Left ventricle myocardium superior (tissue), 1 donor: ENCODE data around the gene STMN3. TPM values are rescaled to one million over a fixed set of nuclear protein-coding genes. Genes with fewer than 3 reads are reported as not detected.

Source experiments
- ATAC-seq: fragments of 200-7000 bp; cut with Tn5 transposase; one replicate; pipeline ENCODE4 v1.9.1; 2020; ENCODE audit warnings: mild to moderate bottlenecking, moderate library complexity
- DNase-seq: peaks from one replicate; pipeline ENCODE4 v3.0.0-alpha.2; 2020
- intact Hi-C: fragments of 100-400 bp; cut with micrococcal nuclease; formaldehyde crosslinking; loops from one replicate; pipeline ENCODE4 v1.11.0; 2022
- long read RNA-seq: library from polyadenylated mRNA; unstranded; transcript quantifications from one replicate; pipeline ENCODE4 v2.0.0, GENCODE V29; 2021
- total RNA-seq: library from RNA; stranded (reverse); fragmentation: NEBNext Ultra II Directional; extraction: Animal tissue kit (Norgen Biotek cat#: 25700); gene quantifications from one replicate; pipeline ENCODE4 v1.2.1, GENCODE V29; 2021
- donor health status: DM: no; HTN: yes; CAD: no; lungs with severe emphysema.

STMN3 gene
- total RNA-seq: 5.5 TPM
- long read RNA-seq, transcript STMN3-201 (5 exons, 2,255 nt): major isoform, 7 of 11 reads
- long read RNA-seq, partial matches to known transcripts: 1 of 11 reads
- long read RNA-seq, other reads (novel, unspliced or antisense): 3 of 11 reads

GRCh38 chr20:63653041-63653973, at the start of gene STMN3:
STMN3 (minus strand) TSS chr20:63653424; CDS start chr20:63653345, 79 bp downstream.
- ATAC-seq (peak; percentile 77), DNase-seq (peak; percentile 92)
- intact Hi-C loops: no loop called here

- DNase-seq: peak; percentile 6
- intact Hi-C loops: no loop called here
Measured at GRCh38 chr20:63702036-63702665, 48.9 kb upstream of the STMN3 start.

GRCh38 chr20:63701329-63702035, 48.3 kb upstream of the STMN3 start:
- intact Hi-C loops: no loop called here
- DNase-seq: peak; percentile 29
- no peak for ATAC-seq

More at GRCh38 chr20:63702036-63702665, 48.9 kb upstream of the STMN3 start:
- ATAC-seq: no peak

GRCh38 chr20:63701051-63701328, 47.8 kb upstream of the STMN3 start:
- intact Hi-C loops: no loop called here
- DNase-seq: peak; percentile 10
- no peak for ATAC-seq

- ATAC-seq (no peak), DNase-seq (no peak)
- intact Hi-C loops: no loop called here
Measured at GRCh38 chr20:63700199-63701050, 47.2 kb upstream of the STMN3 start.

GRCh38 chr20:63699466-63700198, 46.4 kb upstream of the STMN3 start:
- ATAC-seq (no peak), DNase-seq (peak; percentile 34)
- intact Hi-C loops: no loop called here

GRCh38 chr20:63698739-63699465, 45.7 kb upstream of the STMN3 start:
- DNase-seq (peak; percentile 60), ATAC-seq (peak; percentile 3)
- intact Hi-C loops: no loop called here

GRCh38 chr20:63697868-63698545, 44.8 kb upstream of the STMN3 start:
- ATAC-seq (no peak), DNase-seq (peak; percentile 29)
- intact Hi-C loops: no loop called here

GRCh38 chr20:63697357-63697867, 44.2 kb upstream of the STMN3 start:
- intact Hi-C loops: no loop called here

GRCh38 chr20:63696628-63697356, 43.6 kb upstream of the STMN3 start, which contains the start of gene TNFRSF6B:
TNFRSF6B (plus strand) TSS chr20:63696652; CDS start chr20:63696768, 116 bp downstream.
- intact Hi-C loops: no loop called here
- peak; percentile 10 for ATAC-seq
- peak; percentile 53 for DNase-seq

More at GRCh38 chr20:63697357-63697867, 44.2 kb upstream of the STMN3 start:
- DNase-seq (peak; percentile 29), ATAC-seq (no peak)

- ATAC-seq: peak; percentile 19
- intact Hi-C loops: no loop called here
- no peak for DNase-seq
Measured at GRCh38 chr20:63696306-63696627, 43.0 kb upstream of the STMN3 start.

GRCh38 chr20:63695424-63696305, 42.4 kb upstream of the STMN3 start:
- ATAC-seq: peak; percentile 79

GRCh38 chr20:63694584-63695423, 41.6 kb upstream of the STMN3 start:
- intact Hi-C loops: no loop called here
- peak; percentile 28 for DNase-seq

More at GRCh38 chr20:63695424-63696305, 42.4 kb upstream of the STMN3 start:
- intact Hi-C loops: no loop called here
- DNase-seq: peak; percentile 91

More at GRCh38 chr20:63694584-63695423, 41.6 kb upstream of the STMN3 start:
- no peak for ATAC-seq
